Measurements from ENCODE around the gene RASD2.

DNA sequence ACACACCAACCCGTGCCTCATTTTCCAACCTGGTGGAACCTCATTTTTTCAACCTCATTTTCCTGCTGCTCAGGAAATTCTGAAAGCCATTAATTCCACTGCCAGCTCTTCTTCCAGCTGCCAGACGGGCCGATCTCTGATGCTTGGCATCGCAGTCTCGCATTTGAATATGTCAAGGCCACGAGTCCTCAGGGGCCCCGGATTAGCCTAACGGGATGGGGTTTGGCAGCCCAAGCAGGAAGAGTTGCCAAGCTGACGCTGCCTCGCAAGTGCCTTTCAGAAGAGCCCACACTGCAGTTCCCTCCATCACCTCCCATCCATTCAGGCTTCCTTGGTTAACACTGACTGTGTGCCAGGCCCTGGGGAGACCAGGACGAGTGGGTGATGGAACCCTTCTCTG is 8.7 kb downstream of the RASD2 start:
- TF ChIP-seq, protein P1, sequence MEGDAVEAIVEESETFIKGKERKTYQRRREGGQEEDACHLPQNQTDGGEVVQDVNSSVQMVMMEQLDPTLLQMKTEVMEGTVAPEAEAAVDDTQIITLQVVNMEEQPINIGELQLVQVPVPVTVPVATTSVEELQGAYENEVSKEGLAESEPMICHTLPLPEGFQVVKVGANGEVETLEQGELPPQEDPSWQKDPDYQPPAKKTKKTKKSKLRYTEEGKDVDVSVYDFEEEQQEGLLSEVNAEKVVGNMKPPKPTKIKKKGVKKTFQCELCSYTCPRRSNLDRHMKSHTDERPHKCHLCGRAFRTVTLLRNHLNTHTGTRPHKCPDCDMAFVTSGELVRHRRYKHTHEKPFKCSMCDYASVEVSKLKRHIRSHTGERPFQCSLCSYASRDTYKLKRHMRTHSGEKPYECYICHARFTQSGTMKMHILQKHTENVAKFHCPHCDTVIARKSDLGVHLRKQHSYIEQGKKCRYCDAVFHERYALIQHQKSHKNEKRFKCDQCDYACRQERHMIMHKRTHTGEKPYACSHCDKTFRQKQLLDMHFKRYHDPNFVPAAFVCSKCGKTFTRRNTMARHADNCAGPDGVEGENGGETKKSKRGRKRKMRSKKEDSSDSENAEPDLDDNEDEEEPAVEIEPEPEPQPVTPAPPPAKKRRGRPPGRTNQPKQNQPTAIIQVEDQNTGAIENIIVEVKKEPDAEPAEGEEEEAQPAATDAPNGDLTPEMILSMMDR (IDR thresholded peaks at IDR 0.05 in 4 of 5, conservative IDR thresholded peaks at IDR 0.05 in 1 of 5): no peak
- no peak for TF ChIP-seq POLR2A (IDR thresholded peaks at IDR 0.05)

Data from gastrocnemius medialis (tissue), 4 donors.